H9 (cell line): ENCODE data around the gene TXNRD1. TPM values are rescaled to one million over a fixed set of nuclear protein-coding genes. Genes with fewer than 3 reads are reported as not detected.

ENCODE experiments used
- DNase-seq: peaks from one replicate; pipeline ENCODE4 v3.0.0-alpha.2; 2017
- H2AFZ ChIP-seq: one replicate; pipeline ENCODE4 v1.6.1; 2013; ENCODE audit warnings: mild to moderate bottlenecking, low read length, control low read depth, moderate library complexity
- H2AK5ac ChIP-seq: 2 replicates; pipeline ENCODE4 v1.6.1; 2013; ENCODE audit warnings: low read length, control low read depth, mixed read lengths; ENCODE audit not compliant: insufficient read length
- H2BK120ac ChIP-seq: one replicate; pipeline ENCODE4 v1.6.1; 2013; ENCODE audit warnings: low read depth, mild to moderate bottlenecking, low read length, control low read depth, inconsistent platforms; ENCODE audit not compliant: poor library complexity, severe bottlenecking
- H2BK12ac ChIP-seq: 2 replicates; pipeline ENCODE4 v1.6.1; 2013; ENCODE audit warnings: low read length, control low read depth, mixed read lengths, low read depth; ENCODE audit not compliant: insufficient read length
- H2BK15ac ChIP-seq: 2 replicates; pipeline ENCODE4 v1.6.1; 2013; ENCODE audit warnings: low read depth, low read length, control low read depth
- H2BK20ac ChIP-seq: one replicate; pipeline ENCODE4 v1.6.1; 2013; ENCODE audit warnings: low read depth, mild to moderate bottlenecking, low read length, control low read depth, inconsistent platforms; ENCODE audit not compliant: poor library complexity, severe bottlenecking
- H2BK5ac ChIP-seq: 2 replicates; pipeline ENCODE4 v1.6.1; 2013; ENCODE audit warnings: low read length, control low read depth, mixed read lengths; ENCODE audit not compliant: insufficient read length
- H3K14ac ChIP-seq: 2 replicates; pipeline ENCODE4 v1.6.1; 2013; ENCODE audit warnings: low read length, control low read depth; ENCODE audit not compliant: insufficient read depth
- H3K18ac ChIP-seq: 2 replicates; pipeline ENCODE4 v1.6.1; 2013; ENCODE audit warnings: low read depth, mild to moderate bottlenecking, mixed read lengths, low read length, control low read depth; ENCODE audit not compliant: insufficient read length
- H3K23ac ChIP-seq: 2 replicates; pipeline ENCODE4 v1.6.1; 2013; ENCODE audit warnings: low read length, control low read depth, mixed read lengths, low read depth; ENCODE audit not compliant: insufficient read length
- H3K23me2 ChIP-seq: 2 replicates; pipeline ENCODE4 v1.6.1; 2013; ENCODE audit warnings: low read depth, mild to moderate bottlenecking, mixed read lengths, low read length, control low read depth; ENCODE audit not compliant: insufficient read length, poor library complexity, severe bottlenecking
- H3K27ac ChIP-seq: 2 replicates; pipeline ENCODE4 v1.5.1; 2013; ENCODE audit warnings: low read length, control low read depth, mixed read lengths, low read depth; ENCODE audit not compliant: insufficient read length
- H3K27me3 ChIP-seq: 2 replicates; pipeline ENCODE4 v1.6.1; 2013; ENCODE audit warnings: low read length, control low read depth, inconsistent platforms; ENCODE audit not compliant: insufficient read depth
- H3K4ac ChIP-seq: 2 replicates; pipeline ENCODE4 v1.6.1; 2013; ENCODE audit warnings: low read depth, mild to moderate bottlenecking, control low read depth, inconsistent platforms, low read length, moderate library complexity
- H3K4me1 ChIP-seq: 2 replicates; pipeline ENCODE4 v1.6.1; 2013; ENCODE audit warnings: low read length, control low read depth, inconsistent platforms; ENCODE audit not compliant: insufficient read depth
- H3K4me2 ChIP-seq: 2 replicates; pipeline ENCODE4 v1.6.1; 2013; ENCODE audit warnings: low read length, control low read depth, mixed read lengths; ENCODE audit not compliant: insufficient read length, insufficient read depth
- H3K56ac ChIP-seq: 2 replicates; pipeline ENCODE4 v1.6.1; 2013; ENCODE audit warnings: low read depth, mild to moderate bottlenecking, mixed read lengths, low read length, control low read depth; ENCODE audit not compliant: insufficient read length
- H3K79me1 ChIP-seq: 2 replicates; pipeline ENCODE4 v1.6.1; 2013; ENCODE audit warnings: low read depth, mild to moderate bottlenecking, moderate library complexity, low read length, control low read depth, inconsistent platforms; ENCODE audit not compliant: insufficient read depth, poor library complexity, severe bottlenecking
- H3K79me2 ChIP-seq: 2 replicates; pipeline ENCODE4 v1.6.1; 2013; ENCODE audit warnings: low read length, control low read depth, inconsistent platforms; ENCODE audit not compliant: insufficient read depth
- H3K9ac ChIP-seq: 2 replicates; pipeline ENCODE4 v1.6.1; 2013; ENCODE audit warnings: low read length, control low read depth, mixed read lengths; ENCODE audit not compliant: insufficient read length; ENCODE audit errors: extremely low read depth
- H3K9me3 ChIP-seq: one replicate; pipeline ENCODE4 v1.6.1; 2013; ENCODE audit warnings: low read depth, low read length, inconsistent platforms; ENCODE audit not compliant: control insufficient read depth
- H3T11ph ChIP-seq: one replicate; pipeline ENCODE4 v1.6.1; 2013; ENCODE audit warnings: mild to moderate bottlenecking, low read length, control low read depth, inconsistent platforms
- H4K20me1 ChIP-seq: one replicate; pipeline ENCODE4 v1.6.1; 2013; ENCODE audit not compliant: control insufficient read depth, insufficient read length, insufficient read depth
- H4K5ac ChIP-seq: 2 replicates; pipeline ENCODE4 v1.6.1; 2013; ENCODE audit warnings: low read depth, mild to moderate bottlenecking, mixed read lengths, low read length, control low read depth; ENCODE audit not compliant: insufficient read length
- H4K8ac ChIP-seq: replicated peaks from 2 replicates; pipeline ENCODE4 v1.6.1; 2013; ENCODE audit warnings: low read length, control low read depth, mixed read lengths, low read depth; ENCODE audit not compliant: insufficient read length
- H4K91ac ChIP-seq: 2 replicates; pipeline ENCODE4 v1.6.1; 2013; ENCODE audit warnings: low read depth, mild to moderate bottlenecking, moderate library complexity, mixed read lengths, low read length, control low read depth; ENCODE audit not compliant: insufficient read length
- H3K27ac Mint-ChIP-seq, 3 experiments: 2 replicates in 2 of 3; 3 replicates in 1 of 3; pipeline ENCODE4 v1.8.0; 2020 to 2021; ENCODE audit warnings: mixed read lengths in 3 of 3, mild to moderate bottlenecking in 1 of 3, moderate library complexity in 1 of 3
- H3K27me3 Mint-ChIP-seq: 2 replicates; pipeline ENCODE4 v1.8.0; 2021; ENCODE audit warnings: low read depth, mild to moderate bottlenecking, moderate library complexity, mixed read lengths
- H3K36me3 Mint-ChIP-seq, 3 experiments: 2 replicates in 2 of 3; 3 replicates in 1 of 3; pipeline ENCODE4 v1.8.0; 2020 to 2021; ENCODE audit warnings: low read depth in 3 of 3, mixed read lengths in 3 of 3; ENCODE audit not compliant: insufficient read depth in 1 of 3
- H3K4me1 Mint-ChIP-seq, 2 experiments: 2 replicates each; pipeline ENCODE4 v1.8.0; 2020; ENCODE audit warnings: mixed read lengths in 2 of 2
- H3K4me3 Mint-ChIP-seq, 2 experiments: 2 replicates in 1 of 2; 3 replicates in 1 of 2; pipeline ENCODE4 v1.8.0; 2020 to 2021; ENCODE audit warnings: mild to moderate bottlenecking in 2 of 2, mixed read lengths in 2 of 2, moderate library complexity in 1 of 2
- H3K9me3 Mint-ChIP-seq, 2 experiments: 2 replicates in 1 of 2; 3 replicates in 1 of 2; pipeline ENCODE4 v1.8.0; 2020; ENCODE audit warnings: mild to moderate bottlenecking in 2 of 2, mixed read lengths in 2 of 2, moderate library complexity in 1 of 2
- WGBS: extraction: QIAGEN DNeasy Blood & Tissue Kit; methylation state at CpG from one replicate; pipeline ENCODE4 v1.1.7; 2013; ENCODE audit warnings: missing lambda C conversion rate, low lambda C conversion rate, mixed read lengths; ENCODE audit not compliant: insufficient read length; ENCODE audit errors: extremely low coverage; 5-methylcytosine and 5-hydroxymethylcytosine counted together
- total RNA-seq: library from RNA; stranded (reverse); gene quantifications from 2 replicates; pipeline ENCODE4 v1.2.1, GENCODE V29; 2021
- TF ChIP-seq, protein P1 (sequence below): fragments of 200-600 bp; sonication (generic); conservative IDR thresholded peaks from 3 replicates; pipeline ENCODE4 v1.8.0; 2021; ENCODE audit warnings: antibody characterized with exemption, mild to moderate bottlenecking

TXNRD1 gene
- total RNA-seq, 1 experiment from 2014 or later, result 100 TPM

DNA sequence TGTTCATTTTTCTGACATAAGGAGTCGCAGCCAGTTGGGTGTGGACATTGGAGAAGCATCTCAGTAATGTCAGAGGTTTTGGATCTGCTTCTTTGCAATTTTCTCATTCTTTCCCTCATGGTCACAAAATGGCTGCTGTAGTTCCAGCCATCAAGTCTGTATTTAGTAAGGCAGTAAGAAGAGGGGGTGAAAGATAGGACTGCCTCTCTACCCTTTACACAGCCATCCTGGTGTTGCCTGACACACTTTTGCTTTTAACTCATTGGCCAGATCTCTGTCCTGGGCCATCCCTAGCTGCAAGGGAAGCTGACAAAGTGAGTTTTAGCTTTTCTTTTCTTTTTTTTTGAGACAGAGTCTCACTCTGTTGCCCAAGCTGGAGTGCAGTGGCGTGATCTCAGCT is 154.1 kb downstream of the TXNRD1 start:
- no peak overlapping the region for H2BK20ac ChIP-seq
- no peaks in the 10 kb centered on the region for H3K27me3 ChIP-seq
- no peak overlapping the region for H2BK15ac ChIP-seq
- H3K27ac Mint-ChIP-seq, result no peak overlapping the region
- no peak overlapping the region for H2AFZ ChIP-seq
- no peak overlapping the region for H4K8ac ChIP-seq
- H3K9me3 Mint-ChIP-seq, result peaks cover 18 to 26% of the 10 kb centered on the region in 2 experiments
- H3K9me3 ChIP-seq, result peaks cover 6% of the 10 kb centered on the region
- H3K56ac ChIP-seq, result no peak overlapping the region
- no peak for DNase-seq
- no peak overlapping the region for H4K5ac ChIP-seq
- H2BK120ac ChIP-seq, result no peak overlapping the region
- TF ChIP-seq, protein P1, sequence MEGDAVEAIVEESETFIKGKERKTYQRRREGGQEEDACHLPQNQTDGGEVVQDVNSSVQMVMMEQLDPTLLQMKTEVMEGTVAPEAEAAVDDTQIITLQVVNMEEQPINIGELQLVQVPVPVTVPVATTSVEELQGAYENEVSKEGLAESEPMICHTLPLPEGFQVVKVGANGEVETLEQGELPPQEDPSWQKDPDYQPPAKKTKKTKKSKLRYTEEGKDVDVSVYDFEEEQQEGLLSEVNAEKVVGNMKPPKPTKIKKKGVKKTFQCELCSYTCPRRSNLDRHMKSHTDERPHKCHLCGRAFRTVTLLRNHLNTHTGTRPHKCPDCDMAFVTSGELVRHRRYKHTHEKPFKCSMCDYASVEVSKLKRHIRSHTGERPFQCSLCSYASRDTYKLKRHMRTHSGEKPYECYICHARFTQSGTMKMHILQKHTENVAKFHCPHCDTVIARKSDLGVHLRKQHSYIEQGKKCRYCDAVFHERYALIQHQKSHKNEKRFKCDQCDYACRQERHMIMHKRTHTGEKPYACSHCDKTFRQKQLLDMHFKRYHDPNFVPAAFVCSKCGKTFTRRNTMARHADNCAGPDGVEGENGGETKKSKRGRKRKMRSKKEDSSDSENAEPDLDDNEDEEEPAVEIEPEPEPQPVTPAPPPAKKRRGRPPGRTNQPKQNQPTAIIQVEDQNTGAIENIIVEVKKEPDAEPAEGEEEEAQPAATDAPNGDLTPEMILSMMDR, result no peak
- no peak overlapping the region for H3K4ac ChIP-seq
- peaks cover 34 to 37% of the 10 kb centered on the region in 2 experiments for H3K4me1 Mint-ChIP-seq
- H4K91ac ChIP-seq, result no peak overlapping the region
- no peak overlapping the region for H3K9ac ChIP-seq
- no peaks in the 10 kb centered on the region for H3K27me3 Mint-ChIP-seq
- H3T11ph ChIP-seq, result no peak overlapping the region
- WGBS, result no CpG with 5 or more reads among the region's 2 CpGs
- H3K23me2 ChIP-seq, result no peaks in the 10 kb centered on the region
- H3K18ac ChIP-seq, result no peak overlapping the region
- H3K23ac ChIP-seq, result no peak overlapping the region
- no peak overlapping the region for H3K27ac ChIP-seq
- H4K20me1 ChIP-seq, result no peaks in the 10 kb centered on the region
- H2AK5ac ChIP-seq, result no peak overlapping the region
- peaks cover 13% of the 10 kb centered on the region; the same call in 1 of the 2 replicates for H3K4me1 ChIP-seq
- H3K79me2 ChIP-seq, result no peaks in the 10 kb centered on the region
- H2BK5ac ChIP-seq, result no peak overlapping the region
- peaks cover 16 to 22% (median 17%) of the 10 kb centered on the region in 3 experiments for H3K36me3 Mint-ChIP-seq
- H3K14ac ChIP-seq, result no peak overlapping the region
- H3K79me1 ChIP-seq, result no peaks in the 10 kb centered on the region
- no peak overlapping the region for H3K4me3 Mint-ChIP-seq
- no peak overlapping the region for H3K4me2 ChIP-seq
- H2BK12ac ChIP-seq, result no peak overlapping the region
